GM21786 (cell line): ENCODE data around the gene PSME1.

Experiments
- ATAC-seq: cut with Tn5 transposase; IDR thresholded peaks from one replicate; pipeline ENCODE4 v1.9.1; 2021; ENCODE audit not compliant: unreplicated experiment

Gene PSME1

DNA sequence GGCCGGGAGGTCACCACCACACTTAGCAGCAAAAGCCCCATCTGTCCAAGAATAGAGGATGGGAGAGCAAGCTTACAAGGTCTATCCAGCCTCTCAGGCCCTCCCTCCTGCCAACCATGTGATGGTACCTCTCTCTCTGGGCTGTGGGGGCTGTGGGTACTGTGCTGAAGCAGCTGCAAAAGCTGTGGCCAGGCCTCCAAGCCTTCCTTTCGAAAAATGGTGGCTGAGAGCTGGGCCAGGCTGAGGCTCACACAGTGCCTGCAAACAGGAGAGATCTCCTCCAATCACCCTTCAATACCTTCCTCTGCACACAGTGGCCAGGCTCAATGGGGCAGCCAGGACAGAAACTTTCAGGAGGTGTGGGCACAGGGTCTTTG is 51.5 kb downstream of the PSME1 start:
- ATAC-seq: no peak
